Measurements from ENCODE around the gene CCDC178.

DNA sequence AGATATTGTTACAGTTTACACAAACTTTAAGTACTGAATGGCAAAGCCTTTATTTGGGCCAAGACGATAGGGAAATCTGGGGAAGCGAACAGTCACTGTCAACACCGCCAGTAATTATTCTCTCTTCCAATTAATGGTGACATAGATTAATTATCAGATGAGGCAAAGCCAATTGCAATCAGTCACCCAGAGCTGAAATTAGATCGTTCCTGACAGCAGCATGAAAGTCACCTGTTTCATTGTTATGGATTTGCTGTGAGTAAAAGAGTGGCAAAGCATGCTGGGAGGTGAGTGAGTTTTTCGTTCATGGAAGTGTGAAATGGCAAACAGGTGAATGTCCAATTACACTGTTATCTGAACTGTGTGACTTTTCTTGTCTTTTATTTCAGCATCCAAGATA lies 502.9 kb downstream of the CCDC178 start:
- no peak for TF ChIP-seq CTCF (conservative IDR thresholded peaks at IDR 0.05; ENCODE audit: low read depth, low read length)
- no peak for TF ChIP-seq FOS (IDR thresholded peaks at IDR 0.05; ENCODE audit: low read depth, low read length)
- no peak for TF ChIP-seq POLR2A (IDR thresholded peaks at IDR 0.05; ENCODE audit: low read depth, low read length)
- TF ChIP-seq RFX5 (IDR thresholded peaks at IDR 0.05; ENCODE audit: low read depth, low read length): no peak
- no peak for TF ChIP-seq ELK1 (IDR thresholded peaks at IDR 0.05; ENCODE audit: borderline replicate concordance, low read depth, low read length)
- no peak for TF ChIP-seq RAD21 (IDR thresholded peaks at IDR 0.05; ENCODE audit: low read length)
- TF ChIP-seq CEBPB (IDR thresholded peaks at IDR 0.05; ENCODE audit: low read depth, low read length): no peak
